Vagina (tissue), 2 donors: ENCODE results near the gene DOK7.

ENCODE experiments used
- CTCF ChIP-seq, 3 experiments: fragments of 450-650 bp in 2 of 3; fragments of 200-600 bp in 1 of 3; sonication (generic) in 1 of 3; IDR thresholded peaks; one replicate each; pipeline ENCODE4 v1.5.1; 2017 to 2019; ENCODE audit warnings: antibody characterized with exemption in 3 of 3, mild to moderate bottlenecking in 2 of 3, moderate library complexity in 2 of 3
- POLR2A ChIP-seq, 2 donors: fragments of 450-650 bp; IDR thresholded peaks; one replicate each; pipeline ENCODE4 v1.6.1; 2017; ENCODE audit warnings: antibody characterized with exemption in 2 of 2, mild to moderate bottlenecking in 2 of 2, moderate library complexity in 2 of 2
- POLR2AphosphoS5 ChIP-seq, 2 donors: sonication (generic); formaldehyde crosslinking; IDR thresholded peaks; one replicate each; pipeline ENCODE4 v1.9.0; 2017; ENCODE audit warnings: antibody characterized with exemption in 2 of 2, mild to moderate bottlenecking in 2 of 2, low read depth in 1 of 2; ENCODE audit not compliant: insufficient read depth in 1 of 2

- TF ChIP-seq POLR2A (IDR thresholded peaks at IDR 0.05), result no peak
- TF ChIP-seq POLR2AphosphoS5 (IDR thresholded peaks at IDR 0.05; ENCODE audit: insufficient read depth in 1 of 2, low read depth in 1 of 2), result no peak
- TF ChIP-seq CTCF (IDR thresholded peaks at IDR 0.05), result no peak
Measured at GRCh38 chr4:3531318-3531878, 68.3 kb downstream of the DOK7 start.
